A549 (cell line): Measurements from ENCODE around the gene POGLUT2.

ENCODE experiments used
- EP300 ChIP-seq, 2 experiments: fragments of >200 bp; sonication (Bioruptor Twin); formaldehyde crosslinking; IDR thresholded peaks; 2 replicates in 1 of 2; 3 replicates in 1 of 2; pipeline ENCODE4 v1.6.1; 2016 to 2017
- FOXS1 ChIP-seq: fragments of 250-450 bp; sonication (Bioruptor Pico); IDR thresholded peaks from 2 replicates; pipeline ENCODE4 v1.5.0; 2020; ENCODE audit warnings: mild to moderate bottlenecking, moderate library complexity
- JUN ChIP-seq, 2 experiments: fragments of >200 bp; sonication (Bioruptor Twin); formaldehyde crosslinking; IDR thresholded peaks; 2 replicates in 1 of 2; 3 replicates in 1 of 2; pipeline ENCODE4 v1.6.1; 2016 to 2017
- KDM1A ChIP-seq: fragments of 200-600 bp; sonication (generic); IDR thresholded peaks from 2 replicates; pipeline ENCODE4 v1.6.1; 2016; ENCODE audit warnings: low read depth, mild to moderate bottlenecking
- MAX ChIP-seq: IDR thresholded peaks from 2 replicates; pipeline ENCODE4 v1.6.1; 2012
- RCOR1 ChIP-seq: fragments of 150-350 bp; IDR thresholded peaks from 2 replicates; pipeline ENCODE4 v1.6.1; 2014; ENCODE audit warnings: antibody characterized with exemption, low read length, low read depth
- TF ChIP-seq, protein P1 (sequence below): fragments of >200 bp; sonication (Bioruptor Twin); formaldehyde crosslinking; IDR thresholded peaks from 3 replicates; pipeline ENCODE4 v1.5.1; 2016
- TF ChIP-seq, protein P2 (sequence below): fragments of 200-600 bp; sonication (generic); IDR thresholded peaks from 2 replicates; pipeline ENCODE4 v1.6.1; 2016; ENCODE audit warnings: antibody characterized with exemption, mild to moderate bottlenecking, moderate library complexity

DNA sequence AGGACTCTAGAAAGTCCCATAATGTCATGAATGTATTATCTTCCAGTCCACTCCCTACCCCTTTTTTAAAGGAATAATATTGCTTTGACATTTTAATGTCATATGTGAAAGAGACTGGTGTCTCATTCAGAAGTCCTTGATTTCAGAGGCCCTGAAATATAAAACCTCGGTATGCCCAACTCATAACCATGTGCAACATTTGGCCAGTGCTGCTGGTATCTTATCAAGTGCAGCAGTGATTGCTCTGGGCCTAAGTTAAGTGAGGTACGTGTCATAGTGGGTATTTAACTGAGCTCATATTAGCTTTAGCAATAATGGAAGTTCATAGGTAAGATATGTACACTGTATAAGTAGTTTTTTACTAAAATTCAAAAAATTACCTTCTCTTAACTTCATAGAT is 39.9 kb downstream of the POGLUT2 start:
- TF ChIP-seq MAX (no peak), EP300 (IDR thresholded peaks at IDR 0.05) (no peak), RCOR1 (no peak), KDM1A (no peak), JUN (IDR thresholded peaks at IDR 0.05) (no peak), FOXS1 (CRISPR knock-in tag) (no peak)
- TF ChIP-seq, protein P1, sequence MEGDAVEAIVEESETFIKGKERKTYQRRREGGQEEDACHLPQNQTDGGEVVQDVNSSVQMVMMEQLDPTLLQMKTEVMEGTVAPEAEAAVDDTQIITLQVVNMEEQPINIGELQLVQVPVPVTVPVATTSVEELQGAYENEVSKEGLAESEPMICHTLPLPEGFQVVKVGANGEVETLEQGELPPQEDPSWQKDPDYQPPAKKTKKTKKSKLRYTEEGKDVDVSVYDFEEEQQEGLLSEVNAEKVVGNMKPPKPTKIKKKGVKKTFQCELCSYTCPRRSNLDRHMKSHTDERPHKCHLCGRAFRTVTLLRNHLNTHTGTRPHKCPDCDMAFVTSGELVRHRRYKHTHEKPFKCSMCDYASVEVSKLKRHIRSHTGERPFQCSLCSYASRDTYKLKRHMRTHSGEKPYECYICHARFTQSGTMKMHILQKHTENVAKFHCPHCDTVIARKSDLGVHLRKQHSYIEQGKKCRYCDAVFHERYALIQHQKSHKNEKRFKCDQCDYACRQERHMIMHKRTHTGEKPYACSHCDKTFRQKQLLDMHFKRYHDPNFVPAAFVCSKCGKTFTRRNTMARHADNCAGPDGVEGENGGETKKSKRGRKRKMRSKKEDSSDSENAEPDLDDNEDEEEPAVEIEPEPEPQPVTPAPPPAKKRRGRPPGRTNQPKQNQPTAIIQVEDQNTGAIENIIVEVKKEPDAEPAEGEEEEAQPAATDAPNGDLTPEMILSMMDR, result no peak
- TF ChIP-seq, protein P2, sequence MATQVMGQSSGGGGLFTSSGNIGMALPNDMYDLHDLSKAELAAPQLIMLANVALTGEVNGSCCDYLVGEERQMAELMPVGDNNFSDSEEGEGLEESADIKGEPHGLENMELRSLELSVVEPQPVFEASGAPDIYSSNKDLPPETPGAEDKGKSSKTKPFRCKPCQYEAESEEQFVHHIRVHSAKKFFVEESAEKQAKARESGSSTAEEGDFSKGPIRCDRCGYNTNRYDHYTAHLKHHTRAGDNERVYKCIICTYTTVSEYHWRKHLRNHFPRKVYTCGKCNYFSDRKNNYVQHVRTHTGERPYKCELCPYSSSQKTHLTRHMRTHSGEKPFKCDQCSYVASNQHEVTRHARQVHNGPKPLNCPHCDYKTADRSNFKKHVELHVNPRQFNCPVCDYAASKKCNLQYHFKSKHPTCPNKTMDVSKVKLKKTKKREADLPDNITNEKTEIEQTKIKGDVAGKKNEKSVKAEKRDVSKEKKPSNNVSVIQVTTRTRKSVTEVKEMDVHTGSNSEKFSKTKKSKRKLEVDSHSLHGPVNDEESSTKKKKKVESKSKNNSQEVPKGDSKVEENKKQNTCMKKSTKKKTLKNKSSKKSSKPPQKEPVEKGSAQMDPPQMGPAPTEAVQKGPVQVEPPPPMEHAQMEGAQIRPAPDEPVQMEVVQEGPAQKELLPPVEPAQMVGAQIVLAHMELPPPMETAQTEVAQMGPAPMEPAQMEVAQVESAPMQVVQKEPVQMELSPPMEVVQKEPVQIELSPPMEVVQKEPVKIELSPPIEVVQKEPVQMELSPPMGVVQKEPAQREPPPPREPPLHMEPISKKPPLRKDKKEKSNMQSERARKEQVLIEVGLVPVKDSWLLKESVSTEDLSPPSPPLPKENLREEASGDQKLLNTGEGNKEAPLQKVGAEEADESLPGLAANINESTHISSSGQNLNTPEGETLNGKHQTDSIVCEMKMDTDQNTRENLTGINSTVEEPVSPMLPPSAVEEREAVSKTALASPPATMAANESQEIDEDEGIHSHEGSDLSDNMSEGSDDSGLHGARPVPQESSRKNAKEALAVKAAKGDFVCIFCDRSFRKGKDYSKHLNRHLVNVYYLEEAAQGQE, result no peak
